SK-N-SH treated with all-trans-retinoic acid at 6 μM for 48 hours (cell line): ENCODE data around the gene TEX13B.

Experiments used
- ATAC-seq: fragments of 200-7000 bp; cut with Tn5 transposase; 3 replicates; pipeline ENCODE4 v1.9.1; 2020; ENCODE audit warnings: mild to moderate bottlenecking, moderate library complexity
- ARNTL ChIP-seq: fragments of 450-650 bp; formaldehyde crosslinking; IDR thresholded peaks from 2 replicates; pipeline ENCODE4 v1.5.0; 2020; ENCODE audit warnings: low read depth, mild to moderate bottlenecking, moderate library complexity, borderline replicate concordance
- BACH2 ChIP-seq: fragments of 250-450 bp; sonication (Bioruptor Pico); IDR thresholded peaks from 2 replicates; pipeline ENCODE4 v1.9.0; 2021; ENCODE audit warnings: mild to moderate bottlenecking, borderline replicate concordance
- CSDC2 ChIP-seq: fragments of 250-450 bp; sonication (Bioruptor Pico); IDR thresholded peaks from 2 replicates; pipeline ENCODE4 v1.5.0; 2020; ENCODE audit warnings: mild to moderate bottlenecking, moderate library complexity
- ESRRG ChIP-seq: fragments of 250-450 bp; sonication (Bioruptor Pico); IDR thresholded peaks from 2 replicates; pipeline ENCODE4 v1.6.1; 2021; ENCODE audit warnings: mild to moderate bottlenecking
- GLIS3 ChIP-seq: fragments of 250-450 bp; sonication (Bioruptor Pico); IDR thresholded peaks from 2 replicates; pipeline ENCODE4 v1.5.0; 2020; ENCODE audit warnings: mild to moderate bottlenecking, moderate library complexity
- ISL1 ChIP-seq: fragments of 250-450 bp; sonication (Bioruptor Pico); IDR thresholded peaks from 2 replicates; pipeline ENCODE4 v2.1.2; 2022; ENCODE audit warnings: mild to moderate bottlenecking, moderate library complexity
- OSR1 ChIP-seq: fragments of 250-450 bp; sonication (Bioruptor Pico); IDR thresholded peaks from 2 replicates; pipeline ENCODE4 v1.8.0; 2022; ENCODE audit warnings: moderate library complexity, mild to moderate bottlenecking, inconsistent platforms
- PPARA ChIP-seq: fragments of 250-450 bp; sonication (Bioruptor Pico); IDR thresholded peaks from 2 replicates; pipeline ENCODE4 v1.5.0; 2020; ENCODE audit warnings: mild to moderate bottlenecking, borderline replicate concordance
- RARB ChIP-seq: fragments of 250-450 bp; sonication (Bioruptor Pico); IDR thresholded peaks from 2 replicates; pipeline ENCODE4 v1.8.0; 2021; ENCODE audit warnings: mild to moderate bottlenecking, moderate library complexity
- TCF4 ChIP-seq: fragments of 250-450 bp; sonication (Bioruptor Pico); IDR thresholded peaks from 2 replicates; pipeline ENCODE4 v1.8.0; 2021; ENCODE audit warnings: mild to moderate bottlenecking, moderate library complexity, borderline replicate concordance
- TOX ChIP-seq: fragments of 250-450 bp; sonication (Bioruptor Pico); IDR thresholded peaks from 2 replicates; pipeline ENCODE4 v1.8.0; 2021; ENCODE audit warnings: mild to moderate bottlenecking, moderate library complexity, borderline replicate concordance
- TSHZ2 ChIP-seq: fragments of 250-450 bp; sonication (Bioruptor Pico); IDR thresholded peaks from 2 replicates; pipeline ENCODE4 v1.5.0; 2020; ENCODE audit warnings: mild to moderate bottlenecking, moderate library complexity
- ZC3H10 ChIP-seq: fragments of 250-450 bp; sonication (Bioruptor Pico); IDR thresholded peaks from 2 replicates; pipeline ENCODE4 v1.5.1; 2021; ENCODE audit warnings: mild to moderate bottlenecking, moderate library complexity
- ZFP3 ChIP-seq: fragments of 250-450 bp; sonication (Bioruptor Pico); IDR thresholded peaks from 2 replicates; pipeline ENCODE4 v1.5.0; 2020; ENCODE audit warnings: mild to moderate bottlenecking, moderate library complexity
- ZFP30 ChIP-seq: fragments of 450-650 bp; formaldehyde crosslinking; IDR thresholded peaks from 2 replicates; pipeline ENCODE4 v1.5.0; 2022; ENCODE audit warnings: mild to moderate bottlenecking, moderate library complexity
- ZNF565 ChIP-seq: fragments of 450-650 bp; formaldehyde crosslinking; conservative IDR thresholded peaks from 2 replicates; pipeline ENCODE4 v1.5.0; 2020; ENCODE audit warnings: low read depth, mild to moderate bottlenecking, moderate library complexity
- ZNF70 ChIP-seq: fragments of 450-650 bp; formaldehyde crosslinking; IDR thresholded peaks from 2 replicates; pipeline ENCODE4 v1.5.0; 2020; ENCODE audit warnings: mild to moderate bottlenecking, moderate library complexity
- ZNF8 ChIP-seq: fragments of 450-650 bp; formaldehyde crosslinking; IDR thresholded peaks from 2 replicates; pipeline ENCODE4 v1.5.0; 2020; ENCODE audit warnings: mild to moderate bottlenecking, moderate library complexity
- TF ChIP-seq, protein P1 (sequence below): fragments of 250-450 bp; sonication (Bioruptor Pico); IDR thresholded peaks from 2 replicates; pipeline ENCODE4 v1.8.0; 2021; ENCODE audit warnings: low read depth, mild to moderate bottlenecking, moderate library complexity, borderline replicate concordance
- TF ChIP-seq, protein P2 (sequence below): fragments of 250-450 bp; sonication (Bioruptor Pico); IDR thresholded peaks from 2 replicates; pipeline ENCODE4 v1.5.1; 2021; ENCODE audit warnings: mild to moderate bottlenecking, moderate library complexity
- TF ChIP-seq, protein P3 (sequence below): fragments of 250-450 bp; sonication (Bioruptor Pico); IDR thresholded peaks from 2 replicates; pipeline ENCODE4 v1.8.0; 2020; ENCODE audit warnings: mild to moderate bottlenecking, moderate library complexity, borderline replicate concordance
- TF ChIP-seq, protein P4 (sequence below): fragments of 250-450 bp; sonication (Bioruptor Pico); IDR thresholded peaks from 2 replicates; pipeline ENCODE4 v1.5.1; 2020; ENCODE audit warnings: low read depth, mild to moderate bottlenecking, moderate library complexity

Gene TEX13B

GRCh38 chrX:108025954-108026600 lies 43.9 kb upstream of the TEX13B start:
- no peak for TF ChIP-seq ARNTL (CRISPR knock-in tag)
- TF ChIP-seq ESRRG (CRISPR knock-in tag): no peak
- no peak for TF ChIP-seq ZNF70
- TF ChIP-seq OSR1 (CRISPR knock-in tag): no peak
- TF ChIP-seq, protein P1, sequence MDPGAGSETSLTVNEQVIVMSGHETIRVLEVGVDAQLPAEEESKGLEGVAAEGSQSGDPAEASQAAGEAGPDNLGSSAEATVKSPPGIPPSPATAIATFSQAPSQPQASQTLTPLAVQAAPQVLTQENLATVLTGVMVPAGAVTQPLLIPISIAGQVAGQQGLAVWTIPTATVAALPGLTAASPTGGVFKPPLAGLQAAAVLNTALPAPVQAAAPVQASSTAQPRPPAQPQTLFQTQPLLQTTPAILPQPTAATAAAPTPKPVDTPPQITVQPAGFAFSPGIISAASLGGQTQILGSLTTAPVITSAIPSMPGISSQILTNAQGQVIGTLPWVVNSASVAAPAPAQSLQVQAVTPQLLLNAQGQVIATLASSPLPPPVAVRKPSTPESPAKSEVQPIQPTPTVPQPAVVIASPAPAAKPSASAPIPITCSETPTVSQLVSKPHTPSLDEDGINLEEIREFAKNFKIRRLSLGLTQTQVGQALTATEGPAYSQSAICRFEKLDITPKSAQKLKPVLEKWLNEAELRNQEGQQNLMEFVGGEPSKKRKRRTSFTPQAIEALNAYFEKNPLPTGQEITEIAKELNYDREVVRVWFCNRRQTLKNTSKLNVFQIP: no peak
- TF ChIP-seq ZFP3: no peak
- TF ChIP-seq PPARA: no peak
- no peak for ATAC-seq

GRCh38 chrX:108025376-108025775 lies 43.2 kb upstream of the TEX13B start:
- TF ChIP-seq PPARA (no peak), CSDC2 (no peak), BACH2 (CRISPR knock-in tag) (no peak), GLIS3 (no peak), ZNF565 (CRISPR knock-in tag) (no peak), ESRRG (CRISPR knock-in tag) (no peak), ZNF8 (CRISPR knock-in tag) (no peak), TOX (CRISPR knock-in tag) (no peak), ZFP3 (no peak), ZC3H10 (no peak), ARNTL (CRISPR knock-in tag) (no peak), TSHZ2 (CRISPR knock-in tag) (no peak), RARB (CRISPR knock-in tag) (no peak), ZFP30 (no peak), ISL1 (CRISPR knock-in tag) (no peak)
- TF ChIP-seq, protein P1: no peak
- TF ChIP-seq, protein P2, sequence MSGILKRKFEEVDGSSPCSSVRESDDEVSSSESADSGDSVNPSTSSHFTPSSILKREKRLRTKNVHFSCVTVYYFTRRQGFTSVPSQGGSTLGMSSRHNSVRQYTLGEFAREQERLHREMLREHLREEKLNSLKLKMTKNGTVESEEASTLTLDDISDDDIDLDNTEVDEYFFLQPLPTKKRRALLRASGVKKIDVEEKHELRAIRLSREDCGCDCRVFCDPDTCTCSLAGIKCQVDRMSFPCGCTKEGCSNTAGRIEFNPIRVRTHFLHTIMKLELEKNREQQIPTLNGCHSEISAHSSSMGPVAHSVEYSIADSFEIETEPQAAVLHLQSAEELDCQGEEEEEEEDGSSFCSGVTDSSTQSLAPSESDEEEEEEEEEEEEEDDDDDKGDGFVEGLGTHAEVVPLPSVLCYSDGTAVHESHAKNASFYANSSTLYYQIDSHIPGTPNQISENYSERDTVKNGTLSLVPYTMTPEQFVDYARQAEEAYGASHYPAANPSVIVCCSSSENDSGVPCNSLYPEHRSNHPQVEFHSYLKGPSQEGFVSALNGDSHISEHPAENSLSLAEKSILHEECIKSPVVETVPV (CRISPR knock-in tag): no peak
- TF ChIP-seq, protein P3, sequence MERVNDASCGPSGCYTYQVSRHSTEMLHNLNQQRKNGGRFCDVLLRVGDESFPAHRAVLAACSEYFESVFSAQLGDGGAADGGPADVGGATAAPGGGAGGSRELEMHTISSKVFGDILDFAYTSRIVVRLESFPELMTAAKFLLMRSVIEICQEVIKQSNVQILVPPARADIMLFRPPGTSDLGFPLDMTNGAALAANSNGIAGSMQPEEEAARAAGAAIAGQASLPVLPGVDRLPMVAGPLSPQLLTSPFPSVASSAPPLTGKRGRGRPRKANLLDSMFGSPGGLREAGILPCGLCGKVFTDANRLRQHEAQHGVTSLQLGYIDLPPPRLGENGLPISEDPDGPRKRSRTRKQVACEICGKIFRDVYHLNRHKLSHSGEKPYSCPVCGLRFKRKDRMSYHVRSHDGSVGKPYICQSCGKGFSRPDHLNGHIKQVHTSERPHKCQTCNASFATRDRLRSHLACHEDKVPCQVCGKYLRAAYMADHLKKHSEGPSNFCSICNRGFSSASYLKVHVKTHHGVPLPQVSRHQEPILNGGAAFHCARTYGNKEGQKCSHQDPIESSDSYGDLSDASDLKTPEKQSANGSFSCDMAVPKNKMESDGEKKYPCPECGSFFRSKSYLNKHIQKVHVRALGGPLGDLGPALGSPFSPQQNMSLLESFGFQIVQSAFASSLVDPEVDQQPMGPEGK (CRISPR knock-in tag): no peak
- no peak for ATAC-seq

DNA sequence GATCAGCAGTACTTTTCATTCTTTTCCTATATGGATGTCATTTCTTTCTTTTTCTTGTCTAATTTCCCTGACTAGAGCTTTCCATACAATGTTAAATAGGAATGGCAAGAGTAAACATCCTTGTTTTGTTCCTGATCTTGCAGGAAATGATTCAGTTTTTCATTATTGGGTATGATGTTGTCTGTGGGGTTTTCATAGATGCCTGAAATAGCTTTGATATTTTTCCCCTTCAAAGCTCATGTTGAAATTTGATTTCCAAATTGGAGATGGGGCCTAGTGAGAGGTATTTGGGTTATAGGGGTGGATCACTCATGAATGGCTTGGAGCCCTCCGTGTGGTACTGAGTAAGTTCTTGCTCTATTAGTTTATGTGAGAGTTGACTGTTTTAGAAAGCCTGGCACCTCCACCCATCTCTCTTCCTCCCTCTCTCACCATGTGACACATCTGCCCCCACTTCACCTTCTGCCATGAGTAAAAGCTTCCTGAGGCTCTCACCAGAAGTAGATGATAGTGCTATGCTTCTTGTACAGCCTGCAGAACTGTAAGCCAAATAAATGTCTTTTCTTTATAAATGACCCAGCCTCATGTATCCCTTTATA lies 40.4 kb upstream of the TEX13B start:
- no peak for ATAC-seq
- no peak for TF ChIP-seq ZNF565 (CRISPR knock-in tag)
- TF ChIP-seq ZNF70: no peak
- no peak for TF ChIP-seq ZNF8 (CRISPR knock-in tag)
- TF ChIP-seq TOX (CRISPR knock-in tag): no peak
- no peak for TF ChIP-seq RARB (CRISPR knock-in tag)
- no peak for TF ChIP-seq TCF4 (CRISPR knock-in tag)
- no peak for TF ChIP-seq PPARA
- no peak for TF ChIP-seq BACH2 (CRISPR knock-in tag)
- TF ChIP-seq CSDC2: no peak
- TF ChIP-seq, protein P4, sequence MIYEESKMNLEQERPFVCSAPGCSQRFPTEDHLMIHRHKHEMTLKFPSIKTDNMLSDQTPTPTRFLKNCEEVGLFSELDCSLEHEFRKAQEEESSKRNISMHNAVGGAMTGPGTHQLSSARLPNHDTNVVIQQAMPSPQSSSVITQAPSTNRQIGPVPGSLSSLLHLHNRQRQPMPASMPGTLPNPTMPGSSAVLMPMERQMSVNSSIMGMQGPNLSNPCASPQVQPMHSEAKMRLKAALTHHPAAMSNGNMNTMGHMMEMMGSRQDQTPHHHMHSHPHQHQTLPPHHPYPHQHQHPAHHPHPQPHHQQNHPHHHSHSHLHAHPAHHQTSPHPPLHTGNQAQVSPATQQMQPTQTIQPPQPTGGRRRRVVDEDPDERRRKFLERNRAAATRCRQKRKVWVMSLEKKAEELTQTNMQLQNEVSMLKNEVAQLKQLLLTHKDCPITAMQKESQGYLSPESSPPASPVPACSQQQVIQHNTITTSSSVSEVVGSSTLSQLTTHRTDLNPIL: no peak
- TF ChIP-seq ZFP3: no peak
